Measurements from ENCODE around the gene KIRREL3. TPM values are rescaled to one million over a fixed set of nuclear protein-coding genes. Genes with fewer than 3 reads are reported as not detected.
A peak's percentile ranks its signal among the peaks of the same experiment; 100 is the strongest.

The KIRREL3 gene
- total RNA-seq, 1 donor from 2014 or later, result not detected

DNA sequence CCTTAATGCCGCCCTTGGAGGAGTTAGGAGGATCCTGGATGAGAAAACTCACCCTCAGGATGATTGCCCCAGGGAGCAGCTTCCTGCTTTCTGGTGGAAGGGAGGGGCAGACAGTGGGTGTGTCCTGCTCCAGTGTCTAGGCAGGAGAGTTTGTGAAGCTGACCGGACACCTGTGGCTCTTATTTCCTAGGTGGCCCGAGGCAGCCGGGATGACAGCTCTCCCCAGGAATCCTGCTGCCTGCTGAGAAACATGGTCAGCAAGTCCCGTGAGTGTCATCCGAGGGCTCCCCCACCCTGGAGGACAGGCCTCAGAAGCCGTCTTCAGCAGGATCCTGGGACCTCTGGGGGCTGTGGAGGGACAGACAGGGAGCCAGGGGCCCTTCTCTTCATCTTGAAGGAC lies 594.7 kb downstream of the KIRREL3 start:
- ATAC-seq, result no peak
- TF ChIP-seq, protein P1, sequence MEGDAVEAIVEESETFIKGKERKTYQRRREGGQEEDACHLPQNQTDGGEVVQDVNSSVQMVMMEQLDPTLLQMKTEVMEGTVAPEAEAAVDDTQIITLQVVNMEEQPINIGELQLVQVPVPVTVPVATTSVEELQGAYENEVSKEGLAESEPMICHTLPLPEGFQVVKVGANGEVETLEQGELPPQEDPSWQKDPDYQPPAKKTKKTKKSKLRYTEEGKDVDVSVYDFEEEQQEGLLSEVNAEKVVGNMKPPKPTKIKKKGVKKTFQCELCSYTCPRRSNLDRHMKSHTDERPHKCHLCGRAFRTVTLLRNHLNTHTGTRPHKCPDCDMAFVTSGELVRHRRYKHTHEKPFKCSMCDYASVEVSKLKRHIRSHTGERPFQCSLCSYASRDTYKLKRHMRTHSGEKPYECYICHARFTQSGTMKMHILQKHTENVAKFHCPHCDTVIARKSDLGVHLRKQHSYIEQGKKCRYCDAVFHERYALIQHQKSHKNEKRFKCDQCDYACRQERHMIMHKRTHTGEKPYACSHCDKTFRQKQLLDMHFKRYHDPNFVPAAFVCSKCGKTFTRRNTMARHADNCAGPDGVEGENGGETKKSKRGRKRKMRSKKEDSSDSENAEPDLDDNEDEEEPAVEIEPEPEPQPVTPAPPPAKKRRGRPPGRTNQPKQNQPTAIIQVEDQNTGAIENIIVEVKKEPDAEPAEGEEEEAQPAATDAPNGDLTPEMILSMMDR (IDR thresholded peaks at IDR 0.05), result no peak
- intact Hi-C loops (cut with DNase I), result no loop called here

DNA sequence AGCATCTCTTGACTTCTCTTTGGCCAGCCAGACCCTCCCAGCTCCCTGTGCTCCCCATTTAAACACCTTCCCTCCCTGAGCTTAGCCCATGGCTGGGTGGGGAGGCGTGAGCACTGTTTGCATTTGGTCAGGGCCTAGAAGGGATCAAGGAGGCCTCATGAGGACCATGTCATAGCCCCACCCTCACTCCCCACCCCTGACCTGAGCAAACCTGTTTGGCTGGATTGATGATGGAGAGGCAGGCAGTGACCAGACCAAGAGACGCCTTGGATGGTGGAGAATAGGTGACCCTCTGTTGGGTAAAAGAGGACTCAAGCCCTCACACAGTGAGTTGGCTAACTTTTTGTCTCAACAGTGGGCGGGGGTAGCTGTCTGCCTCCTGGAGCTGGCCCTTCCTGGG lies 595.2 kb downstream of the KIRREL3 start:
- no peaks in the 10 kb centered on the region for H3K27me3 ChIP-seq
- H3K36me3 ChIP-seq, result peaks cover 29% of the 10 kb centered on the region
- intact Hi-C loops (cut with DNase I), result no loop called here
- H3K9me3 ChIP-seq, result no peaks in the 10 kb centered on the region
- H3K4me3 ChIP-seq, result no peak overlapping the region
- TF ChIP-seq, protein P1 (IDR thresholded peaks at IDR 0.05), result no peak
- no peak overlapping the region for H3K27ac ChIP-seq
- H3K4me1 ChIP-seq, result no peaks in the 10 kb centered on the region
- DNase-seq (no peak), ATAC-seq (peak; percentile 79)

More for the DNA sequence above, 594.7 kb downstream of the KIRREL3 start:
- no peak for DNase-seq
- Histone ChIP-seq H3K27me3 (no peaks in the 10 kb centered on the region), H3K4me3 (no peak overlapping the region), H3K9me3 (no peaks in the 10 kb centered on the region), H3K4me1 (no peaks in the 10 kb centered on the region), H3K36me3 (peaks cover 29% of the 10 kb centered on the region), H3K27ac (peak overlapping the region; percentile 36)

DNA sequence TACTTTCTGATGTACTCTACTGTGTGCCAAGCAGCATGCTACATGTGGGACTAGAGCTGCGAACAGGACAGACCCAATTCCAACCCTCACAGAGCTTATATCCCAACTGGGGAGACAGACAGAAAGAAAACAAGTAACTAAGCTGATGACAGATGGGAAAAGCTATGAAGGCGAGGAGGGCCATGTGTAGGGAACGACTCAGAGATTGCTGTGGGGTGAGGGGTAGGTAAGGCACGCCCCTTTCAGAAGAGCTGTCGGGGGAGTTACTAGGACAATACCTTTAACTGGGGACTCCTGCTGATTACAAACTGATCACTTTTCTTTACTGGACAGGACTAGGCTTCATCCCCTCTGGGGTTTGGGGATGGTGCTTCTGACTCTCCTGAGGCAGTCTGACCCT lies 596.2 kb downstream of the KIRREL3 start:
- DNase-seq, result no peak
- H3K27ac ChIP-seq, result no peak overlapping the region

DNA sequence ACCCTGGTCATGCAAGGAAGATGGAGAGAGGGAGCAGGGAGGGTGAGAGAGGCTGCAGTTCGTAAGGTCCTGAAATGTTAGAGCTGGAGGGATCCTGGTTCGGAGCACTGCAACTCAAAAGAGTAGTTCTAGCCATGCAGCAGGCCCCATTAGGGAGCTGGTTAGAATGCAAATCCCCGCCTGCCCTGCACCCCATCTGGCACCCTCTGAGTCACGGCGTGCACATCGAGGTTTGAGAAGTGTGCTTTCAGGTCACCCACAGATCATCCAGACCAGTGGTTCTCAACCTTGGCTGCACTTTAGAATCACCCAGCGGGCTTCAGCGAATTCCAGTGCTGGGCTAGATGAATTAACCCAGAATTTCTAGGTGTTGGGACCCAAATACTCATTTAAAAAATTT lies 596.9 kb downstream of the KIRREL3 start:
- H3K36me3 ChIP-seq, result peaks cover 18% of the 10 kb centered on the region
- H3K4me1 ChIP-seq, result no peaks in the 10 kb centered on the region
- intact Hi-C loops (cut with DNase I), result no loop called here
- H3K27me3 ChIP-seq, result no peaks in the 10 kb centered on the region
- TF ChIP-seq, protein P1 (IDR thresholded peaks at IDR 0.05), result no peak
- H3K9me3 ChIP-seq, result no peaks in the 10 kb centered on the region
- H3K4me3 ChIP-seq, result no peak overlapping the region
- no peak overlapping the region for H3K27ac ChIP-seq
- DNase-seq (peak; percentile 48), ATAC-seq (no peak)

More for the DNA sequence above, 596.2 kb downstream of the KIRREL3 start:
- no peak for ATAC-seq
- intact Hi-C loops (cut with DNase I), result no loop called here
- Histone ChIP-seq H3K36me3 (peaks cover 24% of the 10 kb centered on the region), H3K4me1 (no peaks in the 10 kb centered on the region), H3K27me3 (no peaks in the 10 kb centered on the region), H3K4me3 (no peak overlapping the region), H3K9me3 (no peaks in the 10 kb centered on the region)
- TF ChIP-seq, protein P1 (IDR thresholded peaks at IDR 0.05), result no peak

DNA sequence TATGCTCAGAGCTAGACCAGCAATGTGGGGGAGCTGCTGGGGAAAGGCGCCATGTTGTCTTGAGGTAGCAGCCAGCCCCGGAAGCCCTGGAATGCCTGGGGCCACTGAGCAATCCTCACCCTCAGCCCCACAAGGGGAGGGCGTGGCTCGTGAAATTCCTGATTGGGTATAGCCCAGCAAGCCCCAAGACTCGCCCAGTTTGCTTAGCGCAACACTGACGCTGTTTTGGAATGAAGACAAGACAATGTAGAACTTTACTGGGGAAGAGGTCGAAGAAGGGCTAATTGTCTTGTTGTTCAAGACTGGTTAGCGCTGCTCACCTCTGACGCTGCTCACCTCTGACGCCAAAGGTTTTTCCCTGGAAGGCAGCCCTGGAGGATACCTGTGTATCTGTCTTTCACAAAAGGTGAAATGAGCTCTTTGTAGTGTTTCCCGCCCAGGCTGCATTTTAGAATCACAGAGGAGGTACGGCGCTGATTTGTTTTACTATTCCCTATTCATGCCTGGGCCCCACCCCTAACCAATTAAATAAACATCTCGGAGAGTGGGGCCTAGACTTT lies 597.5 kb downstream of the KIRREL3 start:
- H3K27ac ChIP-seq, result no peak overlapping the region
- no peak overlapping the region for H3K4me3 ChIP-seq
- DNase-seq (peak; percentile 47), ATAC-seq (no peak)
- H3K36me3 ChIP-seq, result peaks cover 12% of the 10 kb centered on the region
- intact Hi-C loops (cut with DNase I), result no loop called here
- TF ChIP-seq, protein P1 (IDR thresholded peaks at IDR 0.05), result no peak
- no peaks in the 10 kb centered on the region for H3K9me3 ChIP-seq
- H3K27me3 ChIP-seq, result no peaks in the 10 kb centered on the region
- H3K4me1 ChIP-seq, result no peaks in the 10 kb centered on the region

DNA sequence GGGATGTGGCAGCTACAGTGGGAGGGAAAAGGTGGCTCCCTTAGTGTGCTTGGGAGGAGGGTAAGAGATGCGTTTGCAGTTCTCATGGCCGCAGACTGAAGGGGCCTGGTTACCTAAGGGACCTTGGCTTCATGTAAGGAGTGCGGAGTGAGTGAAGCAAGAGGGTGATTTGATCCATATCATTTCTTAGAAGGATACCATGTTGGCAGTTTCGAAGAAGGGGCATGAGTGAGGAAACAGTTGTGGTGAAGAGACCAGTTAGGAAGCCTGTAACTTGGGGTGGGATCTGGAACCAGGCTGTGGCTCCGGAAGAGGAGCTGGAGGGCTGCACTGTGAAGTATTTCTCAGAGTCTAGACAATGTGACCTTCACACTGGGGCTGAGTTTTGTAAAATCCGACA lies 600.1 kb downstream of the KIRREL3 start:
- Histone ChIP-seq H3K4me3 (no peak overlapping the region), H3K4me1 (no peaks in the 10 kb centered on the region), H3K27ac (no peak overlapping the region), H3K36me3 (no peaks in the 10 kb centered on the region), H3K9me3 (no peaks in the 10 kb centered on the region), H3K27me3 (no peaks in the 10 kb centered on the region)
- ATAC-seq, result no peak
- TF ChIP-seq, protein P1 (IDR thresholded peaks at IDR 0.05), result no peak
- DNase-seq, result no peak
- intact Hi-C loops (cut with DNase I), result no loop called here
